Measurements from ENCODE around the gene LEMD1.

GRCh38 chr1:205440121-205440475 lies 18.2 kb upstream of the LEMD1 start:
- TF ChIP-seq USF1 (CRISPR knock-in tag; IDR thresholded peaks at IDR 0.05) (no peak), FOXK1 (CRISPR knock-in tag; IDR thresholded peaks at IDR 0.05) (no peak), ATF3 (CRISPR knock-in tag; conservative IDR thresholded peaks at IDR 0.05) (no peak), ZNF512 (CRISPR knock-in tag; IDR thresholded peaks at IDR 0.05; ENCODE audit: borderline replicate concordance) (no peak), TP53 (CRISPR knock-in tag; IDR thresholded peaks at IDR 0.05) (no peak), CREB1 (CRISPR knock-in tag; IDR thresholded peaks at IDR 0.05) (no peak), CTCF (IDR thresholded peaks at IDR 0.05) (no peak), USF2 (CRISPR knock-in tag; IDR thresholded peaks at IDR 0.05) (no peak), SMAD3 (CRISPR knock-in tag; IDR thresholded peaks at IDR 0.05; ENCODE audit: borderline replicate concordance) (no peak), ATF6 (CRISPR knock-in tag; IDR thresholded peaks at IDR 0.05) (no peak)
